H9 (cell line): ENCODE measurements around the gene BCAR1. TPM values are rescaled to one million over a fixed set of nuclear protein-coding genes. Genes with fewer than 3 reads are reported as not detected.

Source experiments
- DNase-seq: peaks from one replicate; pipeline ENCODE4 v3.0.0-alpha.2; 2017
- H2AFZ ChIP-seq: one replicate; pipeline ENCODE4 v1.6.1; 2013; ENCODE audit warnings: mild to moderate bottlenecking, low read length, control low read depth, moderate library complexity
- H2AK5ac ChIP-seq: 2 replicates; pipeline ENCODE4 v1.6.1; 2013; ENCODE audit warnings: low read length, control low read depth, mixed read lengths; ENCODE audit not compliant: insufficient read length
- H2BK120ac ChIP-seq: one replicate; pipeline ENCODE4 v1.6.1; 2013; ENCODE audit warnings: low read depth, mild to moderate bottlenecking, low read length, control low read depth, inconsistent platforms; ENCODE audit not compliant: poor library complexity, severe bottlenecking
- H2BK12ac ChIP-seq: 2 replicates; pipeline ENCODE4 v1.6.1; 2013; ENCODE audit warnings: low read length, control low read depth, mixed read lengths, low read depth; ENCODE audit not compliant: insufficient read length
- H2BK15ac ChIP-seq: 2 replicates; pipeline ENCODE4 v1.6.1; 2013; ENCODE audit warnings: low read depth, low read length, control low read depth
- H2BK20ac ChIP-seq: one replicate; pipeline ENCODE4 v1.6.1; 2013; ENCODE audit warnings: low read depth, mild to moderate bottlenecking, low read length, control low read depth, inconsistent platforms; ENCODE audit not compliant: poor library complexity, severe bottlenecking
- H2BK5ac ChIP-seq: 2 replicates; pipeline ENCODE4 v1.6.1; 2013; ENCODE audit warnings: low read length, control low read depth, mixed read lengths; ENCODE audit not compliant: insufficient read length
- H3K14ac ChIP-seq: 2 replicates; pipeline ENCODE4 v1.6.1; 2013; ENCODE audit warnings: low read length, control low read depth; ENCODE audit not compliant: insufficient read depth
- H3K18ac ChIP-seq: 2 replicates; pipeline ENCODE4 v1.6.1; 2013; ENCODE audit warnings: low read depth, mild to moderate bottlenecking, mixed read lengths, low read length, control low read depth; ENCODE audit not compliant: insufficient read length
- H3K23ac ChIP-seq: 2 replicates; pipeline ENCODE4 v1.6.1; 2013; ENCODE audit warnings: low read length, control low read depth, mixed read lengths, low read depth; ENCODE audit not compliant: insufficient read length
- H3K23me2 ChIP-seq: 2 replicates; pipeline ENCODE4 v1.6.1; 2013; ENCODE audit warnings: low read depth, mild to moderate bottlenecking, mixed read lengths, low read length, control low read depth; ENCODE audit not compliant: insufficient read length, poor library complexity, severe bottlenecking
- H3K27ac ChIP-seq: 2 replicates; pipeline ENCODE4 v1.5.1; 2013; ENCODE audit warnings: low read length, control low read depth, mixed read lengths, low read depth; ENCODE audit not compliant: insufficient read length
- H3K27me3 ChIP-seq: 2 replicates; pipeline ENCODE4 v1.6.1; 2013; ENCODE audit warnings: low read length, control low read depth, inconsistent platforms; ENCODE audit not compliant: insufficient read depth
- H3K4ac ChIP-seq: 2 replicates; pipeline ENCODE4 v1.6.1; 2013; ENCODE audit warnings: low read depth, mild to moderate bottlenecking, control low read depth, inconsistent platforms, low read length, moderate library complexity
- H3K4me1 ChIP-seq: 2 replicates; pipeline ENCODE4 v1.6.1; 2013; ENCODE audit warnings: low read length, control low read depth, inconsistent platforms; ENCODE audit not compliant: insufficient read depth
- H3K4me2 ChIP-seq: 2 replicates; pipeline ENCODE4 v1.6.1; 2013; ENCODE audit warnings: low read length, control low read depth, mixed read lengths; ENCODE audit not compliant: insufficient read length, insufficient read depth
- H3K56ac ChIP-seq: 2 replicates; pipeline ENCODE4 v1.6.1; 2013; ENCODE audit warnings: low read depth, mild to moderate bottlenecking, mixed read lengths, low read length, control low read depth; ENCODE audit not compliant: insufficient read length
- H3K79me1 ChIP-seq: 2 replicates; pipeline ENCODE4 v1.6.1; 2013; ENCODE audit warnings: low read depth, mild to moderate bottlenecking, moderate library complexity, low read length, control low read depth, inconsistent platforms; ENCODE audit not compliant: insufficient read depth, poor library complexity, severe bottlenecking
- H3K79me2 ChIP-seq: 2 replicates; pipeline ENCODE4 v1.6.1; 2013; ENCODE audit warnings: low read length, control low read depth, inconsistent platforms; ENCODE audit not compliant: insufficient read depth
- H3K9ac ChIP-seq: 2 replicates; pipeline ENCODE4 v1.6.1; 2013; ENCODE audit warnings: low read length, control low read depth, mixed read lengths; ENCODE audit not compliant: insufficient read length; ENCODE audit errors: extremely low read depth
- H3K9me3 ChIP-seq: one replicate; pipeline ENCODE4 v1.6.1; 2013; ENCODE audit warnings: low read depth, low read length, inconsistent platforms; ENCODE audit not compliant: control insufficient read depth
- H3T11ph ChIP-seq: one replicate; pipeline ENCODE4 v1.6.1; 2013; ENCODE audit warnings: mild to moderate bottlenecking, low read length, control low read depth, inconsistent platforms
- H4K20me1 ChIP-seq: one replicate; pipeline ENCODE4 v1.6.1; 2013; ENCODE audit not compliant: control insufficient read depth, insufficient read length, insufficient read depth
- H4K5ac ChIP-seq: 2 replicates; pipeline ENCODE4 v1.6.1; 2013; ENCODE audit warnings: low read depth, mild to moderate bottlenecking, mixed read lengths, low read length, control low read depth; ENCODE audit not compliant: insufficient read length
- H4K8ac ChIP-seq: replicated peaks from 2 replicates; pipeline ENCODE4 v1.6.1; 2013; ENCODE audit warnings: low read length, control low read depth, mixed read lengths, low read depth; ENCODE audit not compliant: insufficient read length
- H4K91ac ChIP-seq: 2 replicates; pipeline ENCODE4 v1.6.1; 2013; ENCODE audit warnings: low read depth, mild to moderate bottlenecking, moderate library complexity, mixed read lengths, low read length, control low read depth; ENCODE audit not compliant: insufficient read length
- H3K27ac Mint-ChIP-seq, 3 experiments: 2 replicates in 2 of 3; 3 replicates in 1 of 3; pipeline ENCODE4 v1.8.0; 2020 to 2021; ENCODE audit warnings: mixed read lengths in 3 of 3, mild to moderate bottlenecking in 1 of 3, moderate library complexity in 1 of 3
- H3K27me3 Mint-ChIP-seq: 2 replicates; pipeline ENCODE4 v1.8.0; 2021; ENCODE audit warnings: low read depth, mild to moderate bottlenecking, moderate library complexity, mixed read lengths
- H3K36me3 Mint-ChIP-seq, 3 experiments: 2 replicates in 2 of 3; 3 replicates in 1 of 3; pipeline ENCODE4 v1.8.0; 2020 to 2021; ENCODE audit warnings: low read depth in 3 of 3, mixed read lengths in 3 of 3; ENCODE audit not compliant: insufficient read depth in 1 of 3
- H3K4me1 Mint-ChIP-seq, 2 experiments: 2 replicates each; pipeline ENCODE4 v1.8.0; 2020; ENCODE audit warnings: mixed read lengths in 2 of 2
- H3K4me3 Mint-ChIP-seq, 2 experiments: 2 replicates in 1 of 2; 3 replicates in 1 of 2; pipeline ENCODE4 v1.8.0; 2020 to 2021; ENCODE audit warnings: mild to moderate bottlenecking in 2 of 2, mixed read lengths in 2 of 2, moderate library complexity in 1 of 2
- H3K9me3 Mint-ChIP-seq, 2 experiments: 2 replicates in 1 of 2; 3 replicates in 1 of 2; pipeline ENCODE4 v1.8.0; 2020; ENCODE audit warnings: mild to moderate bottlenecking in 2 of 2, mixed read lengths in 2 of 2, moderate library complexity in 1 of 2
- CTCF ChIP-seq: fragments of 200-600 bp; sonication (generic); conservative IDR thresholded peaks from 3 replicates; pipeline ENCODE4 v1.8.0; 2021; ENCODE audit warnings: antibody characterized with exemption, mild to moderate bottlenecking
- WGBS: extraction: QIAGEN DNeasy Blood & Tissue Kit; methylation state at CpG from one replicate; pipeline ENCODE4 v1.1.7; 2013; ENCODE audit warnings: missing lambda C conversion rate, low lambda C conversion rate, mixed read lengths; ENCODE audit not compliant: insufficient read length; ENCODE audit errors: extremely low coverage; 5-methylcytosine and 5-hydroxymethylcytosine counted together
- total RNA-seq: library from RNA; stranded (reverse); gene quantifications from 2 replicates; pipeline ENCODE4 v1.2.1, GENCODE V29; 2021

Gene BCAR1
- total RNA-seq, 1 experiment from 2014 or later = 97.1 TPM

GRCh38 chr16:75250089-75250808 lies 1.2 kb downstream of the BCAR1 start:
- Histone ChIP-seq H2BK12ac (no peak overlapping the region), H3K23ac (no peak overlapping the region), H3K9ac (peak overlapping the region; percentile 77), H4K8ac (no peak overlapping the region), H2BK5ac (no peak overlapping the region), H3K27me3 (no peaks in the 10 kb centered on the region), H3K18ac (no peak overlapping the region), H3T11ph (no peak overlapping the region), H3K23me2 (peaks cover 15% of the 10 kb centered on the region), H3K56ac (no peak overlapping the region), H3K14ac (peak overlapping the region; percentile 52; the same call in 1 of the 2 replicates), H3K4me1 (peaks cover 22% of the 10 kb centered on the region; the same call in 1 of the 2 replicates), H3K27ac (no peak overlapping the region), H3K4ac (no peak overlapping the region), H4K20me1 (no peaks in the 10 kb centered on the region), H2BK15ac (no peak overlapping the region), H2AK5ac (no peak overlapping the region), H2AFZ (no peak overlapping the region), H4K91ac (no peak overlapping the region), H3K79me2 (peaks cover 46% of the 10 kb centered on the region; the same call in 1 of the 2 replicates), H3K79me1 (peaks cover 6% of the 10 kb centered on the region), H3K9me3 (no peaks in the 10 kb centered on the region), H3K4me2 (peak overlapping the region; percentile 67), H4K5ac (no peak overlapping the region), H2BK120ac (no peak overlapping the region), H2BK20ac (no peak overlapping the region)
- no peak for DNase-seq
- TF ChIP-seq CTCF = no peak
- Mint-ChIP-seq H3K36me3 (peaks cover 0 to 2% (median 2%) of the 10 kb centered on the region in 3 experiments; a peak in 1 of 7 replicates), H3K27me3 (no peaks in the 10 kb centered on the region; the same call in 1 of the 2 replicates), H3K27ac (peak overlapping the region; percentile 44 to 77 (median 67); a peak in 2 of 7 replicates), H3K9me3 (no peaks in the 10 kb centered on the region), H3K4me1 (peaks cover 63 to 71% of the 10 kb centered on the region in 2 experiments), H3K4me3 (peak overlapping the region; percentile 77 to 90)
- WGBS = no CpG with 5 or more reads among the region's 29 CpGs
